Upper lobe of left lung (tissue), 6 donors: ENCODE measurements around the gene ATP6V1A. TPM values are rescaled to one million over a fixed set of nuclear protein-coding genes. Genes with fewer than 3 reads are reported as not detected.

Experiments
- ATAC-seq, 2 donors: fragments of 200-7000 bp; cut with Tn5 transposase; one replicate each; pipeline ENCODE4 v1.9.1; 2022; ENCODE audit warnings: mild to moderate bottlenecking in 2 of 2, moderate library complexity in 2 of 2; ENCODE audit not compliant: low FRiP score in 2 of 2
- DNase-seq, 2 donors: peaks; one replicate each; pipeline ENCODE4 v3.0.0-alpha.2; 2019 to 2020
- H3K27ac ChIP-seq, 4 donors: fragments of 200-600 bp; sonication (generic); one replicate each; pipeline ENCODE4 v1.5.1; 2016 to 2019
- H3K27me3 ChIP-seq, 4 donors: fragments of 200-600 bp; sonication (generic); one replicate each; pipeline ENCODE4 v1.5.1; 2017 to 2019
- H3K36me3 ChIP-seq, 4 donors: fragments of 200-600 bp; sonication (generic); one replicate each; pipeline ENCODE4 v1.5.1; 2016 to 2019
- H3K4me1 ChIP-seq, 4 donors: fragments of 200-600 bp; sonication (generic); one replicate each; pipeline ENCODE4 v1.5.1; 2018 to 2019
- H3K4me3 ChIP-seq, 4 donors: fragments of 200-600 bp; sonication (generic); one replicate each; pipeline ENCODE4 v1.5.1; 2017 to 2019; ENCODE audit warnings: mild to moderate bottlenecking in 2 of 4, moderate library complexity in 1 of 4
- H3K9me3 ChIP-seq, 4 donors: fragments of 200-600 bp; sonication (generic); one replicate each; pipeline ENCODE4 v1.5.1; 2018 to 2019
- EP300 ChIP-seq, 4 donors: sonication (generic); formaldehyde crosslinking; IDR thresholded peaks; one replicate each; pipeline ENCODE4 v1.5.1; 2017; ENCODE audit warnings: antibody characterized with exemption in 4 of 4, control low read depth in 2 of 4
- POLR2A ChIP-seq, 4 donors: fragments of 450-650 bp; IDR thresholded peaks; one replicate each; pipeline ENCODE4 v1.5.1; 2016 to 2017; ENCODE audit warnings: antibody characterized with exemption in 4 of 4, mild to moderate bottlenecking in 2 of 4
- POLR2AphosphoS5 ChIP-seq, 2 donors: sonication (generic); formaldehyde crosslinking; IDR thresholded peaks; one replicate each; pipeline ENCODE4 v1.5.1; 2017; ENCODE audit warnings: antibody characterized with exemption in 2 of 2
- WGBS, 2 donors: methylation state at CpG; one replicate each; pipeline ENCODE4 v1.1.5; 2017 to 2018; 5-methylcytosine and 5-hydroxymethylcytosine counted together
- total RNA-seq, 6 donors: library from RNA; depleted of rRNA in 4 of 6; stranded (reverse); fragments of >200 nt in 4 of 6; gene quantifications; one replicate each; pipeline versions ENCODE4 v1.1.0 to v1.2.1, GENCODE V29; 2016 to 2021
- TF ChIP-seq, protein P1 (sequence below), 6 experiments: fragments of 450-650 bp in 4 of 6; fragments of 200-600 bp in 2 of 6; sonication (generic) in 2 of 6; IDR thresholded peaks; one replicate each; pipeline ENCODE4 v1.5.1; 2016 to 2019; ENCODE audit warnings: antibody characterized with exemption in 6 of 6
- donor health status: DM: no; HTN: no; CAD: no; lungs with moderate emphysema.
- donor health status: DM: no; HTN: yes; CAD: no; lungs with severe emphysema.

ATP6V1A gene
- total RNA-seq, 6 donors from 2014 or later: 17.9 to 94.8 (median 66.6) TPM

GRCh38 chr3:113825090-113825489 is 78.3 kb downstream of the ATP6V1A start:
- H3K36me3 ChIP-seq: no peaks in the 10 kb centered on the region
- TF ChIP-seq, protein P1, sequence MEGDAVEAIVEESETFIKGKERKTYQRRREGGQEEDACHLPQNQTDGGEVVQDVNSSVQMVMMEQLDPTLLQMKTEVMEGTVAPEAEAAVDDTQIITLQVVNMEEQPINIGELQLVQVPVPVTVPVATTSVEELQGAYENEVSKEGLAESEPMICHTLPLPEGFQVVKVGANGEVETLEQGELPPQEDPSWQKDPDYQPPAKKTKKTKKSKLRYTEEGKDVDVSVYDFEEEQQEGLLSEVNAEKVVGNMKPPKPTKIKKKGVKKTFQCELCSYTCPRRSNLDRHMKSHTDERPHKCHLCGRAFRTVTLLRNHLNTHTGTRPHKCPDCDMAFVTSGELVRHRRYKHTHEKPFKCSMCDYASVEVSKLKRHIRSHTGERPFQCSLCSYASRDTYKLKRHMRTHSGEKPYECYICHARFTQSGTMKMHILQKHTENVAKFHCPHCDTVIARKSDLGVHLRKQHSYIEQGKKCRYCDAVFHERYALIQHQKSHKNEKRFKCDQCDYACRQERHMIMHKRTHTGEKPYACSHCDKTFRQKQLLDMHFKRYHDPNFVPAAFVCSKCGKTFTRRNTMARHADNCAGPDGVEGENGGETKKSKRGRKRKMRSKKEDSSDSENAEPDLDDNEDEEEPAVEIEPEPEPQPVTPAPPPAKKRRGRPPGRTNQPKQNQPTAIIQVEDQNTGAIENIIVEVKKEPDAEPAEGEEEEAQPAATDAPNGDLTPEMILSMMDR (IDR thresholded peaks at IDR 0.05): peak in 2 of 6 experiments; percentile 7 to 9
- TF ChIP-seq EP300 (IDR thresholded peaks at IDR 0.05) (no peak), POLR2AphosphoS5 (IDR thresholded peaks at IDR 0.05) (no peak)
- no peaks in the 10 kb centered on the region for H3K4me1 ChIP-seq
- ATAC-seq (no peak), DNase-seq (no peak)
- WGBS, 2 donors: 70 to 83% methylated on average over 2 of the region's 2 CpGs
- H3K9me3 ChIP-seq: no peaks in the 10 kb centered on the region
- H3K27me3 ChIP-seq: no peaks in the 10 kb centered on the region
- H3K27ac ChIP-seq: no peak overlapping the region
- H3K4me3 ChIP-seq: no peak overlapping the region

GRCh38 chr3:113828600-113828999 is 81.8 kb downstream of the ATP6V1A start:
- no peak for DNase-seq
- Histone ChIP-seq H3K27me3 (no peaks in the 10 kb centered on the region), H3K27ac (no peak overlapping the region), H3K9me3 (peaks cover 0 to 4% (median 0%) of the 10 kb centered on the region in 4 donors), H3K4me1 (no peaks in the 10 kb centered on the region), H3K36me3 (no peaks in the 10 kb centered on the region), H3K4me3 (no peak overlapping the region)
- WGBS, 2 donors: 84 to 92% methylated on average over 1 of the region's 1 CpG
- TF ChIP-seq, protein P1 (IDR thresholded peaks at IDR 0.05): no peak
- no peak for TF ChIP-seq POLR2AphosphoS5 (IDR thresholded peaks at IDR 0.05)
- TF ChIP-seq EP300 (IDR thresholded peaks at IDR 0.05): no peak
- TF ChIP-seq POLR2A (IDR thresholded peaks at IDR 0.05): no peak
- ATAC-seq: no peak

DNA sequence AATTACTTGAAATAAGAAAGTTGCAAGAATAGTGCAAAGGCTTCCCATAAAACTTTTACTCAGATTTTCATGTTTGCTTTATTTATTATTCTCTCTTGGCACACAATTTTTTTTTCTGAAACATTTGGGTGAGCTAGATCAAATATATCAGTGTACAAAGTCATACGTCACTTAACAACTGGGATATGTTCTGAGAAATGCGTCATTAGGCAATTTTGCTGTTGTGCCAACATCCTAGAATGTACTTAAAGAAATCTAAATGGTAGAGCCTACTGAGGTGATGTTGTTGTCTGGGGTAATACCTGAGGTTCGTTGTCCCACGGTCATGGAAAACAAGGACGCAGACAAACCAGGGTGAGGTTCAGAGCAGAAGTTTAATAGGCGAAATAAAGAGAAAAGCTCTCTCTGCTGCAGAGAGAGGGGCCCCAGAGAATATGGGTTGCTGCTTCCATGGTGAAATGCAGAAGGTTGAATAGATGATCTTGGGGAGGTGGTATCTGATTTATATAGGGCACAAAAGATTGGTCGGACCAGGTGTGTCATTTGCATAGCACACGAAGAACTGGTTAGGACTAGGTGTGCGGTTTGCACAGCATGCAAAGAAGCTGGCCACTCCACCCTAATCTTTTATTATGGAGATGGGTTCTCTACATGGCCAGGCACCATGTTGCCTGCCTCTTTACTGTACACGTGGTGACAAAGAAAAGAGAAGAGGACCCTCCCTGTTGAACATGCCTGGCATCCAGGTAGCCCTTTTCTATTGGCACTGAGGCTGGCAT is 82.9 kb downstream of the ATP6V1A start:
- Histone ChIP-seq H3K9me3 (peaks cover 0 to 4% (median 0%) of the 10 kb centered on the region in 4 donors), H3K4me1 (no peaks in the 10 kb centered on the region), H3K27ac (peak overlapping the region in 1 of 4 donors; percentile 7), H3K36me3 (no peaks in the 10 kb centered on the region), H3K4me3 (no peak overlapping the region), H3K27me3 (no peaks in the 10 kb centered on the region)
- ATAC-seq (no peak), DNase-seq (no peak)
- WGBS, 2 donors: 78 to 85% methylated on average over 10 of the region's 10 CpGs
- TF ChIP-seq POLR2A (IDR thresholded peaks at IDR 0.05) (no peak), EP300 (IDR thresholded peaks at IDR 0.05) (no peak), POLR2AphosphoS5 (IDR thresholded peaks at IDR 0.05) (no peak)
- TF ChIP-seq, protein P1 (IDR thresholded peaks at IDR 0.05): no peak

- ATAC-seq: no peak
These were observed 84.2 kb downstream of the ATP6V1A start for GRCh38 chr3:113831103-113831355.

More at GRCh38 chr3:113831103-113831355, 84.2 kb downstream of the ATP6V1A start:
- Histone ChIP-seq H3K4me1 (no peaks in the 10 kb centered on the region), H3K27ac (peak overlapping the region in 2 of 4 donors; percentile 9 to 16), H3K4me3 (no peak overlapping the region), H3K9me3 (peaks cover 0 to 4% (median 0%) of the 10 kb centered on the region in 4 donors), H3K27me3 (no peaks in the 10 kb centered on the region), H3K36me3 (no peaks in the 10 kb centered on the region)
- WGBS, 2 donors: 0% methylated on average over 1 of the region's 1 CpG
- DNase-seq: no peak
- no peak for TF ChIP-seq EP300 (IDR thresholded peaks at IDR 0.05)
- TF ChIP-seq POLR2AphosphoS5 (IDR thresholded peaks at IDR 0.05): no peak
- TF ChIP-seq POLR2A (IDR thresholded peaks at IDR 0.05): no peak
- TF ChIP-seq, protein P1 (IDR thresholded peaks at IDR 0.05): no peak
